Measurements from ENCODE around the gene N4BP2. TPM values are rescaled to one million over a fixed set of nuclear protein-coding genes. Genes with fewer than 3 reads are reported as not detected.
"Not testable (repeated sequence)": the region's sequence is repeated elsewhere in the genome, so short reads cannot be mapped to it uniquely, and the experiment has no call there.

N4BP2 gene
- 3.2 and 5.7 TPM in 2 replicates for polyA plus RNA-seq (2011; rRNA removed)
- polyA minus RNA-seq (2011; rRNA and poly(A)+ RNA removed), result 4.0 and 5.7 TPM in 2 replicates

- peak; percentile 62 for TF ChIP-seq CTCF (IDR thresholded peaks at IDR 0.05; ENCODE audit: low read depth, low read length)
- Histone ChIP-seq H3K27me3 (ENCODE audit: control insufficient read depth, insufficient read depth, low read length) (no peaks in the 10 kb centered on the region), H3K27ac (ENCODE audit: low read depth, low read length) (peak within 1 kb of the TSS; percentile 92), H3K9me3 (ENCODE audit: control insufficient read depth, insufficient read depth, low read length) (no peaks in the 10 kb centered on the region), H3K4me3 (ENCODE audit: low read depth, low read length) (peak within 1 kb of the TSS; percentile 79)
- DNase-seq (ENCODE audit: low read depth, low spot score), result peak; percentile 38
- ChIA-PET CTCF (interaction anchor here (0.6 to 2.1 kb wide), 14 partner anchors 10 to 1075 kb away, joined by 3 to 15 read pairs (median 6); no protein-coding TSS in a partner anchor), POLR2A (interaction anchor here (0.6 to 1.7 kb wide), 14 partner anchors 27 to 530 kb away, joined by 3 to 18 read pairs (median 4); partner anchors contain the start of genes SMIM14 and UGDH)
These were observed at the start of gene N4BP2 for GRCh38 chr4:40056716-40057585. N4BP2 (plus strand) TSS chr4:40056850; CDS start chr4:40097341, 40,491 bp downstream.

GRCh38 chr4:40016007-40016406 lies 40.6 kb upstream of the N4BP2 start:
- H3K27ac ChIP-seq (ENCODE audit: low read depth, low read length), result no peak overlapping the region
- TF ChIP-seq CTCF (IDR thresholded peaks at IDR 0.05; ENCODE audit: low read depth, low read length), result no peak
- CTCF ChIA-PET, result no interaction called here
- no peak overlapping the region for H3K4me3 ChIP-seq (ENCODE audit: low read depth, low read length)
- DNase-seq (ENCODE audit: low read depth, low spot score), result no peak
- POLR2A ChIA-PET, result no interaction called here
- peaks cover 2% of the 10 kb centered on the region for H3K27me3 ChIP-seq (ENCODE audit: control insufficient read depth, insufficient read depth, low read length)
- no peaks in the 10 kb centered on the region; the same call in 1 of the 2 replicates for H3K9me3 ChIP-seq (ENCODE audit: control insufficient read depth, insufficient read depth, low read length)

GRCh38 chr4:40020221-40020620 lies 36.4 kb upstream of the N4BP2 start:
- Histone ChIP-seq H3K27me3 (ENCODE audit: control insufficient read depth, insufficient read depth, low read length) (peaks cover 2% of the 10 kb centered on the region), H3K4me3 (ENCODE audit: low read depth, low read length) (no peak overlapping the region), H3K27ac (ENCODE audit: low read depth, low read length) (no peak overlapping the region), H3K9me3 (ENCODE audit: control insufficient read depth, insufficient read depth, low read length) (no peaks in the 10 kb centered on the region; the same call in 1 of the 2 replicates)
- DNase-seq (ENCODE audit: low read depth, low spot score), result no peak
- POLR2A ChIA-PET, result interaction anchor here (1.0 kb wide), 1 partner anchor 36 kb away, joined by 3 read pairs; no protein-coding TSS in a partner anchor
- no peak for TF ChIP-seq CTCF (IDR thresholded peaks at IDR 0.05; ENCODE audit: low read depth, low read length)
- CTCF ChIA-PET, result interaction anchor here (1.1 kb wide), 1 partner anchor 42 kb away, joined by 3 read pairs; no protein-coding TSS in a partner anchor

GRCh38 chr4:40021116-40021515 lies 35.5 kb upstream of the N4BP2 start:
- CTCF ChIA-PET, result interaction anchor here (1.1 kb wide), 1 partner anchor 43 kb away, joined by 3 read pairs; no protein-coding TSS in a partner anchor
- POLR2A ChIA-PET, result interaction anchor here (0.6 to 1.0 kb wide), 2 partner anchors 35 to 622 kb away, joined by 3 to 4 read pairs; no protein-coding TSS in a partner anchor
- not testable (repeated sequence) for H3K27ac ChIP-seq (ENCODE audit: low read depth, low read length); H3K27me3 ChIP-seq (ENCODE audit: control insufficient read depth, insufficient read depth, low read length); H3K4me3 ChIP-seq (ENCODE audit: low read depth, low read length); H3K9me3 ChIP-seq (ENCODE audit: control insufficient read depth, insufficient read depth, low read length); DNase-seq (ENCODE audit: low read depth, low spot score)

GRCh38 chr4:40024049-40024448 lies 32.6 kb upstream of the N4BP2 start:
- POLR2A ChIA-PET; H3K9me3 ChIP-seq (ENCODE audit: control insufficient read depth, insufficient read depth, low read length); CTCF ChIA-PET; DNase-seq (ENCODE audit: low read depth, low spot score); H3K27ac ChIP-seq (ENCODE audit: low read depth, low read length); H3K4me3 ChIP-seq (ENCODE audit: low read depth, low read length); H3K27me3 ChIP-seq (ENCODE audit: control insufficient read depth, insufficient read depth, low read length): not testable (repeated sequence)

- no peak for DNase-seq (ENCODE audit: low read depth, low spot score)
- ChIA-PET CTCF (no interaction called here), POLR2A (no interaction called here)
- Histone ChIP-seq H3K9me3 (ENCODE audit: control insufficient read depth, insufficient read depth, low read length) (no peaks in the 10 kb centered on the region), H3K27me3 (ENCODE audit: control insufficient read depth, insufficient read depth, low read length) (no peaks in the 10 kb centered on the region), H3K4me3 (ENCODE audit: low read depth, low read length) (no peak overlapping the region), H3K27ac (ENCODE audit: low read depth, low read length) (no peak overlapping the region)
- TF ChIP-seq CTCF (IDR thresholded peaks at IDR 0.05; ENCODE audit: low read depth, low read length), result no peak
These were observed 23.9 kb upstream of the N4BP2 start for GRCh38 chr4:40032785-40033184.

Data from AG04450 (cell line).